NCI-H1694 treated with DMSO at 0.1 percent for 48 hours (cell line): ENCODE measurements around the gene SMU1.
A peak's percentile ranks its signal among the peaks of the same experiment; 100 is the strongest.
"Not testable (repeated sequence)": the region's sequence is repeated elsewhere in the genome, so short reads cannot be mapped to it uniquely, and the experiment has no call there.

Experiments used
- DNase-seq: peaks from one replicate; lab custom pipeline; 2025; lab: John Stamatoyannopoulos, UW

The SMU1 gene

GRCh38 chr9:33105504-33105903 is 29.0 kb upstream of the SMU1 start:
- DNase-seq = no peak

- DNase-seq = no peak
Observed at GRCh38 chr9:33104401-33104800, 27.9 kb upstream of the SMU1 start.

DNA sequence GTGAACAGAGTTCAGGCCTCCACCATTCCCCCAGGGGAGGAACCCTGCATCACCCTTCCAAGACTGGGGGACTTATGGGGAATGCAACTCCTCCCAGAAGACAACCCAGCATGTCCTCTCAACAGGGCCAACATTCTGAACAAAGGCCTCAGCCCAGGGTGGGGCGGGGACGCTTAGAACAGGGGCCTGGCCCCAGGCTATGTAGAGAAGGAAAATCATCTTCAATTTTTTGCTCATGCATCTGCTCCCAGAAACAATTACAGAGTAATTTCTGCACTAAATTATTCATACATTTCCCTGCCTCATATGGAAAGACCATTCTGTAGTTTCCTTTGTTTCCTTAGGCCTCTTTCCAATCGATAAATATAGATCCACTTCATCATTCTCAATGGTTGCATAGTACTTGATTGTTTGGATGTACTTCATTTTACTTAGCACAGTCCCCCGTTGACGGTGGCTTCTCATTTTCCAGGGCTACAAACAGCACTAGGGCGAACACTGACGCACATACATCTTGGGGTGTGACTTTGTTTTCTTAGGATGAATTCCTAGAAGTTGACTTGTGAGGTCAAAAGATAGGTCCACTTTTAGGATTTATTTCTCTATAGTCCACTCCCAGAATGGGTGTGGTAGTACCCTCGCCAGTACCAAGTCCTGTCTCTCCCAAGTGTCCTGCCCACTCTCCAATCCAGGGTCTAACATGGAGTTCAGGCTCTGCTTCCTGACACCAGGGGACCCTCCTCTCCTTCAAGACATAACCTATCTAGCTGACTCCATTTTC is 27.2 kb upstream of the SMU1 start:
- DNase-seq = no peak

- no peak for DNase-seq
Observed at GRCh38 chr9:33102551-33103210, 26.2 kb upstream of the SMU1 start.

DNA sequence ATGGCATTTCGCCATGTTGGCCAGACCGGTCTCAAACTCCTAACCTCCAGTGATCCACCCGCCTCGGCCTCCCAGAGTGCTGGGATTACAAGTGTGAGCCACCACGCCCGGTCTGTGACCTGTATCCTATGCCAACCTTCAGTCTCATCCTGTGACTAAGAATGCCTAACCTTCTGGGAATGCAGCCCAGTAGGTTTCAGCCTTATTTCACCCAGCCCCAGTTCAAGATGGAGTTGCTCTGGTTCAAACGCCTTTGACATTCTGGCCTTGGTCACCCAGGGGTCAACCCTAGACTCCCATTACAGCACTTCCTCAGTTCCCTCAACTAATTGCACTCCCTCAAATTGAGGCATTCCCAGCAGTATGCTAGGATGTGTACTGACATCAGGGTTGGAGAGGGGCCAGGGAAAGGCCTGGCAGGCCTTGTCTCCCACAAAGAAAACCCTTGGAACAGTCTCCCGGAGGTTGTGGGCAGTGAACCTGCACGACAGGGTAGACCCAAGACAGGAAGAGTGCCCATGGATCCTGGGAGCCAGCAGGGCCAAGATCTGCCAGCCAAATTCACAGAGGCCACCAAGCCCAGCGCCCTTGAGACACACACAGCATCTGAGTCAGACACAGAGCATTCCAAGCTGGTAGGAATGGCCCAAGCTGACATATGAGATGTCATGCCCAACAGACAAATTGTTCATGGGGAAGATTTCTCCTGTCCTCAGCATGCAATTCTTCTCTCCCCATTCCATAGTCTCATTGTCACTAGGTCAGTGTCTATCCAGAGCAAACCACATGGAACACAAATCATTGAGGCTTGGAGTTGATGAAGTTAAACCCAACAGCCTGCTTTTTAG is 24.9 kb upstream of the SMU1 start:
- DNase-seq = no peak

- no peak for DNase-seq
Observed at GRCh38 chr9:33099754-33100153, 23.3 kb upstream of the SMU1 start.

- no peak for DNase-seq
Observed at GRCh38 chr9:33097192-33097591, 20.7 kb upstream of the SMU1 start.

- no peak for DNase-seq
Observed at GRCh38 chr9:33092634-33093033, 16.2 kb upstream of the SMU1 start.

DNA sequence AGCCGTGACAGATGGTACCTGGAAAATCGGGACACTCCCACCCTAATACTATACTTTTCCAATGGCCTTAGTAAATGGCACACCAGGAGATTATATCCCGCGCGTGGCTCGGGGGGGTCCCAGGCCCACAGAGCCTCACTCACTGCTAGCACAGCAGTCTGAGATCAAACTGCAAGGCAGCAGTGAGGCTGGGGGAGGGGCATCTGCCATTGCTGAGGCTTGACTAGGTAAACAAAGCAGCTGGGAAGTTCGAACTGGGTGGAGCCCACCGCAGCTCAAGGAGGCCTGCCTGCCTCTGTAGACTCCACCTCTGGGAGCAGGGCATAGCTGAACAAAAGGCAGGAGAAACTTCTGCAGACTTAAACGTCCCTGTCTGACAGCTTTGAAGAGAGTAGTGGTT is 9.2 kb upstream of the SMU1 start:
- not testable (repeated sequence) for DNase-seq

DNA sequence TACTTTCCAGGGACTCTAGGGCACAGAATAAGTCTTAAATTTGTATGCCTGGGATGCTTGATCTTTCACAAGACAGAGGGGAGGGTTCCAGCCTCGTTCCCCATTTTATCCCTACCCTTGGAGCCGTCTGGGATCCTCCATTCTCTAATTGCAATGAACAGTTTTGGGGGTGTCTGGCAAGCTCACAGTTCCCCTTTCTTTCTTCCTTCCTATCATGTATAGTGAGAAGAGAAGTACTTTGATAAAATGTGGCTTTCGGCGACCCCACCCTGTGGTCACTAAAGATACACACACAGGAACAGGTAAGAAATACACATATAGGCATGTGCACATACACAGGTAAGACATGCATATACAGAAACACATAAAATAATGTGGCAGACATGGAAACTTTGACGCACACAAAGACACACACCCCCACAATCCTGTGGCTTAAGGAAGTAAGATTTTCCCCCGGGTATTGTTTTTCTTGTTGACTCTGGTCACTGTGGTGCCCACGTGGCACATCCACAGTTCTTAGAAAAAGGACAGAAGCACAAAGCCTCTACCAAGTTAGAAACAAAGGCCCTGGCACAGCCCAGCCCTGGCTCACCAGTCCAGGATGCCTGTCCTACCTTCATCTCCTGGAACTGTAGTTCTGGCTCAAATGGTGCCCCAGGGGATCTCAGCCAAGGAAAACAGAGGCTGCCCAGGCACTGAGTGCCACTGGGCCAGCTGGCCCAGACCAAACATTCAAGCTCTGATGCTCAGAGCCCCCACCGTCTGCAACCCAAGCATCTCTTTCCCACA is 6.3 kb upstream of the SMU1 start:
- DNase-seq = no peak

GRCh38 chr9:33082128-33082527 is 5.7 kb upstream of the SMU1 start:
- no peak for DNase-seq

GRCh38 chr9:33081128-33081851 is 4.8 kb upstream of the SMU1 start:
- DNase-seq = peak; percentile 94

DNA sequence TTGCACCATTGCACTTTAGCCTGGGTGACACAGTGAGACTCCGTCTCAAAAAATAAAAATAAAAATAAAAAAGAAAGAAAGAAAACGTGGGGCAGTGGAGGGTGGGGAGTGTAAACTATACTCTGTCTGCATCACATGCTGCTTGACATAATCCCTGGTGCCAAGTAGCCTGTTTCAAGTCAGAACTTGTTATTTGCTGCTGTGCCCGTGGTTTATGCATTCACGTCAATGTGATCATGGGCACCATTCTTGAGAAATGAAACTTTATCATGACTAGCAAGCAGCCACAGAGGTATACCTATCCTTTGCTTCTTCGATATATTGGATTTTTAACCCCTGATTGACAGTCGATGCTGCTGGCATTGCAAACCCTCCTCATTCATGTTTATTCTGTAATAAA is 4.1 kb upstream of the SMU1 start:
- DNase-seq = no peak

- DNase-seq = no peak
Observed at GRCh38 chr9:33068991-33069390, 7.5 kb downstream of the SMU1 start.

GRCh38 chr9:33065157-33066076 is 11.1 kb downstream of the SMU1 start:
- DNase-seq = no peak

DNA sequence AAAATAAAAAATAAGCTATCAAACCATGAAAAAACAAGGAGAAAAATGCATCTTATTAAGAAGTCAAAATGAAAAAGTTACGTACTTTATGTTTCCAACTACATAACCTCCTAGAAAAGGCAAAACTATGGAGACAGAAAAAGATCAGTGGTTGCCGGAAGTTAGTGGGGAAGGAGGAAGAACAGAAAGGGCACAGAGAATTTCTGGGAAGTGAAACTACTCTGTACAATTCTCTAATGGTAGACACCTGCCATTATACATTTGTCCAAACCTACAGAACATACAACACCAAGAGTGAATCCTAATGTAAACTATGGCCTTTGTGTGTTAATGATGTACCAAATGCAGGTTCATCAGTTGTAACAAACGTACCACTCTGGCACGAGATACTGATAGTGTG is 25.3 kb downstream of the SMU1 start:
- no peak for DNase-seq

DNA sequence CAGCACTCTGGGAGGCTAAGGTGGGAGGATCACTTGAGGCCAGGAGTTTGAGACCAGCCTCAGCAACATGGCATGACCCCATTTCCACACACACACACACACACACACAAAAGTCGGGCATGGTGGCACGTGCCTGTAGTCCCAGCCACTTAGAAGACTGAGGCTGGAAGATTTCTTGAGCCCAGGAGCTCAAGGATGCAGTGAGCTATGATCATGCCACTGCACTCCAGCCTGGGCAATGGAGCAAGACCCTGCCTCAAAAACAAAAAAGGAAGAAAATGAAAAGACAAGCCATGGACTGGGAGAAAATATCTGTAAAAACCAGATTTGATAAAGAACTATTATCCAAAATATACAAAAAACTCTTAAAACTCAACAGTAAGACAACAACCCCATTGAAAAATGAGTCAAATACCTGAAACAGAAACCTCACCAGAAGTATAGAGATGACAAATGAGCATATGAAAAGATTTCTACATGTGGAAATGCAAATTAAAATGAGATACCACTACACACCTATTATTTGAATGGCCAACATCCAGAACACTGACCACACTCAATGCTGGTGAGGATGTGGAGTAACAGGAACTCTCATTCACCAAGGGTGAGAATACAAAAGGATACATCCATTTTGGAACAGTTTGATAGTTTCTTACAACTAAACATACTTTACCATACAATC is 26.7 kb downstream of the SMU1 start:
- no peak for DNase-seq

DNA sequence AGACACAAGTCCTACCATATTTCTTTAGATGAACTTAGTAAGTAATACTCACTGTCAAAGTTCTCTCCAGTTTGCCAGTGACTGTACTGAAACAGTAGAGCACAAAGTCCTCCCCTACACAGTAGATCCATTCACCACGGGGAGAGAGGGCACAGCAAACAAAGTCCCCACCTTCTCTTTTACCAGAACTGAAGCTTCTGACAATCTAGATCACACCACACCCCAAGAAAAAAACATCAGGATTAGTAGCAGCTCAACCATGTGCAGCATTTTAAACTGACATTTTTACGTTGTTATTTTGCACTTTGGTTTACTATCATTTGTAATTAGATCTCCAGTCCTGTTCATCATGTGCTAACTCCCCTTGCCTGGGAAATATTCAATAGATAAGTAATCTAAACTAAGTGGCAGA is 28.4 kb downstream of the SMU1 start:
- no peak for DNase-seq

DNA sequence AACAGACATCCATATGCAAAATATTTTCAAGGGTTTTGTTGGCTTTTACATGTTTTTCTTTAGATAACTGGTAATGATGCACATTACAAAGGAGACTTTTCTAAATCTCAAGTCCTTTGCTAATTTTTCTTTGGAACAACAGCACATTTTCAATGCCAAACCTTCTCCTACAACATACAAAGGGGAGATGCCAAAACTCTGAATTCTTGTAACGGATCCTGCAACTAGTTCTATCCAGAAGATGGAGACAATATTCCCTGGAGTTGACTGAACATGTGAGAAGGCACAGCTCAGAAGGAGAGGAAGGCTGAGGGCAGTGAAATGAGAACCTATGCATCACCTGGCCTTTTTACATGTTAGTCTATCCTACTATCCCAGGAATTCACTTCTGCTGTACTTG is 30.4 kb downstream of the SMU1 start:
- DNase-seq = no peak
